ENCODE data around the gene SHB. TPM values are rescaled to one million over a fixed set of nuclear protein-coding genes. Genes with fewer than 3 reads are reported as not detected.

SHB gene
- total RNA-seq, 1 donor from 2014 or later, result 0.44 TPM

- no peak for ATAC-seq (ENCODE audit: low read depth)
- Mint-ChIP-seq H3K4me1 (peaks cover 13% of the 10 kb centered on the region), H3K36me3 (ENCODE audit: low read depth) (no peaks in the 10 kb centered on the region), H3K27me3 (peaks cover 36% of the 10 kb centered on the region), H3K9me3 (no peaks in the 10 kb centered on the region), H3K4me3 (no peak overlapping the region), H3K27ac (no peak overlapping the region)
- ChIA-PET CTCF (no interaction called here), POLR2A (no interaction called here)
- no peak for TF ChIP-seq CTCF (IDR thresholded peaks at IDR 0.05)
- intact Hi-C loops (cut with micrococcal nuclease), result no loop called here
- no peak for DNase-seq
Measured at GRCh38 chr9:38053697-38054461, 15.1 kb downstream of the SHB start.

- no peak overlapping the region for H3K4me3 Mint-ChIP-seq
- ATAC-seq (ENCODE audit: low read depth) (no peak), DNase-seq (no peak)
- POLR2A ChIA-PET, result no interaction called here
- no peak overlapping the region for H3K27ac Mint-ChIP-seq
- CTCF ChIA-PET, result no interaction called here
- no peak for TF ChIP-seq CTCF (IDR thresholded peaks at IDR 0.05)
- peaks cover 38% of the 10 kb centered on the region for H3K27me3 Mint-ChIP-seq
- H3K36me3 Mint-ChIP-seq (ENCODE audit: low read depth), result no peaks in the 10 kb centered on the region
- H3K9me3 Mint-ChIP-seq, result no peaks in the 10 kb centered on the region
- intact Hi-C loops (cut with micrococcal nuclease), result no loop called here
- H3K4me1 Mint-ChIP-seq, result no peaks in the 10 kb centered on the region
Measured at GRCh38 chr9:38051780-38052546, 17.1 kb downstream of the SHB start.

GRCh38 chr9:38048316-38048969 is 20.6 kb downstream of the SHB start:
- no peak for TF ChIP-seq CTCF (IDR thresholded peaks at IDR 0.05)
- intact Hi-C loops (cut with micrococcal nuclease), result no loop called here
- Mint-ChIP-seq H3K27me3 (peaks cover 17% of the 10 kb centered on the region), H3K27ac (no peak overlapping the region), H3K36me3 (ENCODE audit: low read depth) (no peaks in the 10 kb centered on the region), H3K4me3 (no peak overlapping the region), H3K9me3 (no peaks in the 10 kb centered on the region), H3K4me1 (no peaks in the 10 kb centered on the region)
- CTCF ChIA-PET, result no interaction called here
- POLR2A ChIA-PET, result no interaction called here
- DNase-seq (no peak), ATAC-seq (ENCODE audit: low read depth) (no peak)

- Mint-ChIP-seq H3K4me1 (no peaks in the 10 kb centered on the region), H3K36me3 (ENCODE audit: low read depth) (no peaks in the 10 kb centered on the region), H3K9me3 (no peaks in the 10 kb centered on the region), H3K27me3 (peaks cover 19% of the 10 kb centered on the region), H3K27ac (no peak overlapping the region), H3K4me3 (no peak overlapping the region)
- no peak for TF ChIP-seq CTCF (IDR thresholded peaks at IDR 0.05)
- CTCF ChIA-PET, result no interaction called here
- POLR2A ChIA-PET, result no interaction called here
- DNase-seq (no peak), ATAC-seq (ENCODE audit: low read depth) (no peak)
- intact Hi-C loops (cut with micrococcal nuclease), result no loop called here
Measured at GRCh38 chr9:38047301-38048251, 21.5 kb downstream of the SHB start.
